H1 (cell line): Measurements from ENCODE around the gene MEIS2. TPM values are rescaled to one million over a fixed set of nuclear protein-coding genes. Genes with fewer than 3 reads are reported as not detected.

Source experiments
- CTCF ChIA-PET: fragments of 300-600 bp; sonication (Branson Sonifier 250); formaldehyde crosslinking; loops from one replicate; lab custom pipeline; 2021; ENCODE audit not compliant: partially characterized antibody; lab: Charles Lee
- POLR2A ChIA-PET: fragments of 300-600 bp; sonication (Branson Sonifier 250); formaldehyde crosslinking; loops from one replicate; lab custom pipeline; 2021; ENCODE audit warnings: inconsistent platforms; ENCODE audit not compliant: partially characterized antibody; lab: Charles Lee
- DNase-seq, 2 experiments: peaks; one replicate each; pipeline versions ENCODE4 v3.0.0 to v3.0.0-alpha.2; 2010 to 2022; ENCODE audit warnings: low spot score in 2 of 2, low read depth in 1 of 2, mixed read lengths in 1 of 2
- FAIRE-seq: peaks from 2 replicates; lab custom pipeline; 2011; peaks lifted over from hg19 to GRCh38; lab: Jason Lieb, UNC
- H2AFZ ChIP-seq: 2 replicates; pipeline ENCODE4 v1.8.1; 2012; ENCODE audit warnings: low read length, inconsistent platforms
- H2AK5ac ChIP-seq: 2 replicates; pipeline ENCODE4 v1.6.1; 2013; ENCODE audit warnings: low read depth, low read length
- H2BK120ac ChIP-seq: replicated peaks from 2 replicates; pipeline ENCODE3; 2013; ENCODE audit warnings: low read depth, low read length, inconsistent platforms
- H2BK12ac ChIP-seq: 2 replicates; pipeline ENCODE4 v1.6.1; 2013; ENCODE audit warnings: low read depth, low read length
- H2BK15ac ChIP-seq: 2 replicates; pipeline ENCODE4 v1.6.1; 2013; ENCODE audit warnings: low read length
- H2BK20ac ChIP-seq: 2 replicates; pipeline ENCODE4 v1.6.1; 2013; ENCODE audit warnings: low read length
- H2BK5ac ChIP-seq: 2 replicates; pipeline ENCODE4 v1.6.1; 2013; ENCODE audit warnings: low read depth, low read length
- H3K14ac ChIP-seq: 2 replicates; pipeline ENCODE4 v1.6.1; 2013; ENCODE audit warnings: inconsistent platforms; ENCODE audit not compliant: insufficient read length
- H3K18ac ChIP-seq: 2 replicates; pipeline ENCODE4 v1.6.1; 2013; ENCODE audit warnings: low read length; ENCODE audit errors: extremely low read depth
- H3K23ac ChIP-seq: 2 replicates; pipeline ENCODE4 v1.6.1; 2013; ENCODE audit warnings: inconsistent platforms; ENCODE audit not compliant: insufficient read length
- H3K23me2 ChIP-seq: 2 replicates; pipeline ENCODE4 v1.6.1; 2013; ENCODE audit warnings: low read depth, low read length
- H3K27ac ChIP-seq: 2 replicates; pipeline ENCODE4 v1.6.1; 2011; ENCODE audit warnings: low read depth, low read length, inconsistent platforms
- H3K27me3 ChIP-seq, 4 experiments: replicated peaks in 1 of 4; 1 replicate in 1 of 4; 2 replicates in 3 of 4; pipeline versions ENCODE4 v1.6.1 to v1.8.1; 2011 to 2013; ENCODE audit warnings: low read length in 3 of 4, mild to moderate bottlenecking in 3 of 4, inconsistent platforms in 2 of 4, mixed read lengths in 2 of 4, moderate library complexity in 1 of 4; ENCODE audit not compliant: control insufficient read depth in 3 of 4, insufficient read depth in 3 of 4; ENCODE audit errors: extremely low read depth in 1 of 4
- H3K36me3 ChIP-seq, 4 experiments: 2 replicates each; pipeline versions ENCODE4 v1.6.1 to v1.8.1; 2011 to 2013; ENCODE audit warnings: mild to moderate bottlenecking in 4 of 4, low read length in 3 of 4, moderate library complexity in 2 of 4, control low read depth in 1 of 4, inconsistent platforms in 1 of 4; ENCODE audit not compliant: insufficient read depth in 4 of 4, control insufficient read depth in 2 of 4
- H3K4ac ChIP-seq: replicated peaks from 2 replicates; pipeline ENCODE3; 2013; ENCODE audit warnings: low read length, low read depth, mixed read lengths, inconsistent platforms; ENCODE audit not compliant: insufficient read length
- H3K4me1 ChIP-seq, 4 experiments: replicated peaks in 1 of 4; 1 replicate in 1 of 4; 2 replicates in 3 of 4; pipeline versions ENCODE4 v1.6.1 to v1.8.1; 2011 to 2013; ENCODE audit warnings: low read length in 3 of 4, inconsistent platforms in 2 of 4, mixed read lengths in 1 of 4; ENCODE audit not compliant: insufficient read depth in 4 of 4, control insufficient read depth in 3 of 4
- H3K4me2 ChIP-seq, 2 experiments: 2 replicates each; pipeline versions ENCODE4 v1.6.1 to v1.8.1; 2011 to 2013; ENCODE audit warnings: low read depth in 2 of 2, low read length in 2 of 2, control low read depth in 1 of 2, inconsistent platforms in 1 of 2, mild to moderate bottlenecking in 1 of 2; ENCODE audit not compliant: insufficient read depth in 1 of 2
- H3K4me3 ChIP-seq, 4 experiments: fragments of 200-600, 300-600 bp in 1 of 4; sonication (generic), shearing (Covaris generic), sonication (Bioruptor Twin) in 1 of 4; 2 replicates each; pipeline versions ENCODE4 v1.5.1 to v1.8.1; 2011 to 2016; ENCODE audit warnings: low read length in 4 of 4, low read depth in 3 of 4, control low read depth in 2 of 4, inconsistent platforms in 2 of 4, mild to moderate bottlenecking in 2 of 4, mixed read lengths in 1 of 4, moderate library complexity in 1 of 4; ENCODE audit not compliant: insufficient read depth in 2 of 4; ENCODE audit errors: extremely low read depth in 1 of 4
- H3K56ac ChIP-seq: replicated peaks from 2 replicates; pipeline ENCODE3; 2013; ENCODE audit warnings: low read depth, mild to moderate bottlenecking, mixed read lengths, low read length, inconsistent platforms; ENCODE audit not compliant: insufficient read length
- H3K79me1 ChIP-seq: 2 replicates; pipeline ENCODE4 v1.6.1; 2013; ENCODE audit warnings: low read depth, low read length, control low read depth
- H3K79me2 ChIP-seq, 2 experiments: 2 replicates each; pipeline versions ENCODE4 v1.6.1 to v1.8.1; 2012 to 2013; ENCODE audit warnings: low read length in 2 of 2, mild to moderate bottlenecking in 2 of 2, inconsistent platforms in 1 of 2; ENCODE audit not compliant: insufficient read depth in 2 of 2, control insufficient read depth in 1 of 2
- H3K9ac ChIP-seq, 4 experiments: replicated peaks in 1 of 4; 1 replicate in 1 of 4; 2 replicates in 3 of 4; pipeline versions ENCODE4 v1.6.1 to v1.8.1; 2011 to 2013; ENCODE audit warnings: low read depth in 3 of 4, low read length in 3 of 4, control low read depth in 2 of 4, mild to moderate bottlenecking in 2 of 4, moderate library complexity in 2 of 4, inconsistent platforms in 1 of 4; ENCODE audit errors: extremely low read depth in 1 of 4
- H3K9me3 ChIP-seq, 2 experiments: 2 replicates each; pipeline versions ENCODE4 v1.6.1 to v1.8.1; 2012 to 2013; ENCODE audit warnings: mild to moderate bottlenecking in 2 of 2, moderate library complexity in 2 of 2, control low read depth in 1 of 2, inconsistent platforms in 1 of 2, low read depth in 1 of 2, low read length in 1 of 2, mixed read lengths in 1 of 2; ENCODE audit not compliant: insufficient read depth in 2 of 2
- H4K20me1 ChIP-seq, 2 experiments: replicated peaks in 1 of 2; 2 replicates each; pipeline versions ENCODE3 to v1.8.1; 2011 to 2013; ENCODE audit warnings: inconsistent platforms in 2 of 2, low read length in 2 of 2, mild to moderate bottlenecking in 1 of 2; ENCODE audit not compliant: insufficient read depth in 2 of 2, control insufficient read depth in 1 of 2
- H4K5ac ChIP-seq: 2 replicates; pipeline ENCODE4 v1.6.1; 2013; ENCODE audit warnings: low read length, low read depth, mixed read lengths, inconsistent platforms; ENCODE audit not compliant: insufficient read length
- H4K8ac ChIP-seq: 2 replicates; pipeline ENCODE4 v1.8.0; 2013; ENCODE audit warnings: mild to moderate bottlenecking, moderate library complexity, low read length, inconsistent platforms; ENCODE audit not compliant: insufficient read depth; ENCODE audit errors: extremely low read depth
- H4K91ac ChIP-seq: replicated peaks from 2 replicates; pipeline ENCODE3; 2013; ENCODE audit warnings: low read length, mixed read lengths, inconsistent platforms; ENCODE audit not compliant: insufficient read length
- CEBPB ChIP-seq: IDR thresholded peaks from 2 replicates; pipeline ENCODE4 v1.6.1; 2012; ENCODE audit warnings: low read depth, low read length
- CREB1 ChIP-seq: IDR thresholded peaks from 2 replicates; pipeline ENCODE4 v1.6.1; 2012; ENCODE audit warnings: inconsistent platforms
- WGBS, 2 experiments: shearing (Covaris generic) in 1 of 2; methylation state at CpG; one replicate each; pipeline versions ENCODE4 v1.1.6 to v1.1.7; 2013 to 2015; ENCODE audit warnings: low lambda C conversion rate in 2 of 2, mixed read lengths in 2 of 2, inconsistent platforms in 1 of 2, low coverage in 1 of 2, missing lambda C conversion rate in 1 of 2; ENCODE audit not compliant: insufficient replicate concordance in 2 of 2, insufficient coverage in 1 of 2, insufficient read length in 1 of 2; ENCODE audit errors: extremely low coverage in 1 of 2, missing lambda C conversion rate in 1 of 2; 5-methylcytosine and 5-hydroxymethylcytosine counted together
- polyA plus RNA-seq, 7 experiments: library from polyadenylated mRNA; depleted of rRNA in 3 of 7; stranded (reverse) in 5 of 7; unstranded in 2 of 7; fragments of >200 nt in 5 of 7; fragments of 200-250 nt in 2 of 7; gene quantifications; 1 replicate in 5 of 7; 2 replicates in 1 of 7; 4 replicates in 1 of 7; pipeline versions ENCODE4 v1.2.1 to v1.2.3, GENCODE V29; 2011 to 2013; ENCODE audit warnings: missing spikeins in 2 of 7, mixed read lengths in 2 of 7
- total RNA-seq: library from RNA; stranded (reverse); fragmentation: NEBNext Ultra II Directional; extraction: Animal tissue kit (Norgen Biotek cat#: 25700); gene quantifications from 2 replicates; pipeline ENCODE4 v1.2.1, GENCODE V29; 2021

The MEIS2 gene
- total and polyA plus RNA-seq, 2 of the 8 experiments (the other 6 are each of a cell fraction or from before 2014, with no cell fraction given): 0.22 to 1.2 TPM

DNA sequence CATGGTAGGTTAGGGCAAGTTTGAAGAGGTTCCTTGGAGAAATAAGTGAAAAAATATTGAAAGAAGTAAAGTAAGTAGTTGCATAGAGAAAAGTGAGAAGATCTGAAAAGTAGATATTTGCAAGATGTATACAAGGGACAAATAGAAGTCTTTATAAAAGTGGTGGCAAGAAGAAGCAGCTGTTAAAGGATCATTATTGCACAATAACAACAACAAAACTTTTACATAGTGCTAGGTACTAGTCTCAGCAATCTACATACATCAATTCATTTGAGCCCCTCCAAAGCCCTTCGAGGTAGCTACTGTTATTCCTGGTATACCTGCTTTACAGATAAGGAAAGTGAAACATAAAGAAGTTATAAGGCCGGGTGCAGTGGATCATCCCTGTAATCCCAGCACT is 239.6 kb downstream of the MEIS2 start:
- Histone ChIP-seq H2BK12ac (no peak overlapping the region), H3K27ac (no peak overlapping the region), H3K79me2 (no peaks in the 10 kb centered on the region), H2AFZ (no peak overlapping the region)
- CTCF ChIA-PET: no interaction called here
- peak; percentile 32; the same call in 1 of the 2 replicates for TF ChIP-seq CEBPB
- no peak for TF ChIP-seq CREB1
- TF ChIP-seq, all 59 proteins: peak for 1
- FAIRE-seq (no peak), DNase-seq (no peak)
- H3K9ac ChIP-seq: no peak overlapping the region
- no peak overlapping the region for H2BK20ac ChIP-seq
- H3K36me3 ChIP-seq: no peaks in the 10 kb centered on the region
- peaks cover 0 to 3% (median 0%) of the 10 kb centered on the region in 4 experiments; a peak in 1 of 7 replicates for H3K27me3 ChIP-seq
- H4K8ac ChIP-seq: no peak overlapping the region
- no peaks in the 10 kb centered on the region for H4K20me1 ChIP-seq
- 90% methylated on average over 2 of the region's 2 CpGs; no CpG with 5 or more reads in 1 of the 2 experiments for WGBS, 2 experiments
- H3K18ac ChIP-seq: no peak overlapping the region
- H3K23me2 ChIP-seq: no peaks in the 10 kb centered on the region; the same call in 1 of the 2 replicates
- no peaks in the 10 kb centered on the region for H3K79me1 ChIP-seq
- no peak overlapping the region for H3K4me3 ChIP-seq
- POLR2A ChIA-PET: no interaction called here
- H2BK15ac ChIP-seq: no peak overlapping the region
- no peak overlapping the region for H2AK5ac ChIP-seq
- H3K56ac ChIP-seq: no peak overlapping the region
- no peak overlapping the region for H3K4me2 ChIP-seq
- H2BK5ac ChIP-seq: no peak overlapping the region
- no peak overlapping the region for H4K91ac ChIP-seq
- H2BK120ac ChIP-seq: no peak overlapping the region
- no peak overlapping the region for H4K5ac ChIP-seq
- no peaks in the 10 kb centered on the region; a peak in 1 of 7 replicates for H3K4me1 ChIP-seq
- H3K14ac ChIP-seq: no peak overlapping the region
- H3K9me3 ChIP-seq: no peaks in the 10 kb centered on the region
- H3K4ac ChIP-seq: no peak overlapping the region
- H3K23ac ChIP-seq: no peak overlapping the region
